COLO668 (cell line): ENCODE results near the gene GSTT2.
"Not testable (repeated sequence)": the region's sequence is repeated elsewhere in the genome, so short reads cannot be mapped to it uniquely, and the experiment has no call there.

ENCODE experiments used
- DNase-seq: peaks from one replicate; lab custom pipeline; 2025; ENCODE audit not compliant: unreplicated experiment; lab: John Stamatoyannopoulos, UW

Gene GSTT2

DNA sequence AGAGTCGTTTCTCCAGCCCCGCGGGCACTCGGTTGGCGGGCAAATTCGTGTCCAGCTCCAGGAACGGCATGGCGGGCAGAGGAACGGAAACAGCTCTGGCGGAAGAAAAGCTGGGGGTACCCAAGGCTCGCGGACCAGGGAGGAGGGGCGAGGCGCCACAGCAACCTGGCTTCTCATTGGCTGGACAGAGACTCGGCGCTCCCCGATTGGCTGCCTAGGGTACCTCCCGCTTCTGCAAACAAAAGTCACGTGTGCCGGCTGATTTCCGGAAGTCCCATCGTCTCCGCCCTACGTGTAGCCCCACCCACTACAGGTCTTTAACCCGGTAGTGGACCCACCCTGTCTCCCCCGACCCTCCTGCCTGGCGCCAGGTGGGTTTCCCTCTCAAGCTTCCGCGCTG is 5.6 kb upstream of the GSTT2 start, which contains the start of gene DDT:
TSS of gene DDT (minus strand) at position 97 of the 400 bp plus-strand sequence. CDS start at position 70, 27 bp downstream.
- not testable (repeated sequence) for DNase-seq

- not testable (repeated sequence) for DNase-seq
Observed at GRCh38 chr22:23974836-23975352, 5.0 kb upstream of the GSTT2 start.

- DNase-seq, result not testable (repeated sequence)
Observed at GRCh38 chr22:23977304-23977703, 2.6 kb upstream of the GSTT2 start.

- not testable (repeated sequence) for DNase-seq
Observed at GRCh38 chr22:23980567-23980966, 633 bp downstream of the GSTT2 start.

GRCh38 chr22:23984430-23984829 is 4.5 kb downstream of the GSTT2 start:
- no peak for DNase-seq

GRCh38 chr22:23986089-23986488 is 6.2 kb downstream of the GSTT2 start:
- not testable (repeated sequence) for DNase-seq

GRCh38 chr22:23986538-23987178 is 6.7 kb downstream of the GSTT2 start:
- not testable (repeated sequence) for DNase-seq

DNA sequence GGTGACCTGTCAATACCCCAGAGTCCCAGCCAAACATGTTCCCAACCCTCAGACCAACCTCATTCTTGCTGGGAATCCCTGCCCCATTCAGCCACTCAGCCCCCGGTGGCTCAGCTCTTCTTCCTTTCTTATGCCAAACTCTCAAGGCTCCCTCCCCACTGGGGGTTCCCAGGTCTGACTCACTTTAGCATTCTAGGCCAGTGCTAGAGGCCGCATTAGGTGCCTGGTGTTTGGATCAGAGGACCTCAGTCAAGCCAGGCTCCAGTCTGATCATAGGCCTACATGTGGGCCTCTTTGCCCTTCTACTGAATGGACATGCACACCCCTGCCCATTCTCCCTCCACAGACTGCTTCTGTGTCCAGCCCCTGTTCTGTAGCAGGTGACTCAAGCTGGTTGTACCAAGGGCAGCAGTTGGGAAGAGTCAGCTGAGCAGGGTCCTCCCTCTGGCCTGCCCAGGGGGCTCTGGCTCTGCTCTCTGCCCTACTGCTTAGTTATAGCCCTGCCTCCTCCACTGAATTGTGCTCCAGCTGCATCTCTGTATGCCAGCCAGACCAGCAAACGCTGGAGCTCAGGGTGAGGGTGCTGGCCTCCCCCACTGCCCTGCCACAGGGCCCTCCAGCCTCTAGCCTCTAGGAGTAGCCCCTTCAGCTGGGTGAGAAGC is 9.8 kb downstream of the GSTT2 start:
- DNase-seq, result not testable (repeated sequence)

- DNase-seq, result not testable (repeated sequence)
Observed at GRCh38 chr22:23993080-23993479, 13.1 kb downstream of the GSTT2 start.

GRCh38 chr22:23993581-23994177 is 13.7 kb downstream of the GSTT2 start:
- DNase-seq, result not testable (repeated sequence)

DNA sequence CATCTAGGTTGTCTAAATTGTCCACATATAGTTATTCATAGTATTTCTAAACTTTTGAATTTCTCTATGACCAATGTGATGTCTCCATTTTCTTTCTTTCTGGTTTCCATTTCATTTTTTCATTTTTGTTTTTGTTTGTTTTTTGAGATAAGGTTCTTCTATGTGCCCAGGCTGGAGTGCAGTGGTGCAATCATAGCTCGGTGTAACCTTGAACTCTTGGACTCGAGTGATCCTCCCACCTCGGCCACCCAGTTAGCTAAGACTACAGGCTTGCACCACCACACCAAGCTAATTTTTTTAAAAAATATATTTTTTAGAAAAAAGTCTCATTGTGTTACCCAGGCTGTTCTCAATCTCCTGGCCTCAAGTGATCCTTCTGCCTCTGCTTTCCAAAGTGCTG is 17.2 kb downstream of the GSTT2 start:
- no peak for DNase-seq

DNA sequence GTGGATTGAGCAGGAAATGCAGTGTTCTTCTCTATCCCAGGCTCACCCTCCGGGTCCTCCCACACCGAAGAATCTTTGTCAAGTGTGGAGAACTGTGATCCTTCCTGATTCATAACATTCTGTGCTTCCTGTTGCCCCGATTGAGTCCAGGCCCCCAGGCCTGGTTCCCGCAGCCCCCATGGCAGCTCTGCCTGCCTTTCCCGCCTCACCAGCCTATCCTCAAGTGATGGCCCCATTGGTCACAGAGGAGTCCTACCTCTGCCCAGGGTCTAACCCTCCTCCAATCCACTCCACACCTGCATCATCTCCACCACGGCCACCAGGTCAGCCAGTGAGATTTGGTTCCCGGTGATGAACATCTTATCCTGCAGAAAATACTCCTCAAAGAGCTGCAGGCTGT is 19.8 kb downstream of the GSTT2 start:
- DNase-seq, result not testable (repeated sequence)

DNA sequence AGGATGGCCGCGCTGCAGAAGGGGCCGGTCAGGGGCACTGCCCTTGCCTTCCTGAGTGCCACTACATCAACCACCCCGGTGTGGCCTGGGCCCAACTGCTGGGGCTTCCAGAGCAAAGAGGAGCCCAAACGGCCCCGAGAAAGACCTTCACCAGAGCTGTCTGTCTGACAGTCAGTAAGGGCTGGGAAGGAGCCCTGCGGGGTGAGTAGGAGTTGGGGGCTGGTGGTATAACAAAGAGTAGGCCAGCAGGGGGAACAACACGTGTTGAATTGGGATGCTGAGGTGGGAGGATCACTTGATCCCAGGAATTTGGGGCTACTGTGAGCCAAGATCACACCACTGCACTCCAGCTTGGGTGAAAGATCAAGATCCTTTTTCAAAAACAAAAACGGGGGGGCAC is 21.4 kb downstream of the GSTT2 start:
- DNase-seq, result no peak

GRCh38 chr22:24002272-24002671 is 22.3 kb downstream of the GSTT2 start:
- DNase-seq, result no peak

DNA sequence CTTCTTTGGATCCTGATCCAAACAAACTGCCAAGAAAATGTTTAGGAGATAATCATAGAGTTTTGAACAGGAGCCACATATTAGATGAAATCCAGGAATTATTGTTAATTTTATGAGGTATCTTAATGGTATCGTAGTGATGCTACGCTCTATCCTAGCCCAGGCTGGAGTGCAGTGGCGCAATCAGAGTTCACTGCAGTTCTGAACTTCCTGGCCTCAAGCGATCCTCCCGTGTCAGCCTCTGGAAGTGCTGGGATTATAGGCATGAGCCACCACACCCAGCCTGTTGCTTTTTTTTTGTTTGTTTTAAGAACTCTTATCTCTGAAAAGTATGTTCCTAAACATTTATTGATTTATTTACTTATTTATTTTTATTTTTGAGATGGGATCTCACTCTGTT is 22.9 kb downstream of the GSTT2 start:
- DNase-seq, result no peak

GRCh38 chr22:24003887-24004286 is 24.0 kb downstream of the GSTT2 start:
- no peak for DNase-seq

DNA sequence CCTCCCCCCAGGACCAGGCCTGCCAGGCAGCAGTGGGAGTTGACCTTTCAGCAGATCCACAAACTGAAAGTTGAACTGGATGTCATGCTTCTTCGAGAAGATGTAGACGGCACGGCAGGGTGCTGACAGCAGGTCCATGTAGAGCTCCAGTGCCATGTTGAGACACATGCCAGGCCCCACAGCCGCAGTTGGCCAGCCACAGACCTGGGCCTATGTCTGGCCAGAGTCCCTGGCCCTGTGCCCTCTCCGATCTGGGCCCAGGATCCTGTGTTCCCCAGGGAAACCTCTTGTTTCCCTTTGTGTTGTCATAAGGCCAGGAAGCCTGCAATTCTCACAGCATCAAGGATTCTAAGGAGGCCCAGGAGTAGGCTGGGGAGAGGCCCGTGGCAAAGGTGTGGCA is 25.3 kb downstream of the GSTT2 start, which contains the start of gene GSTT4:
TSS of gene GSTT4 (minus strand) at position 253 of the 400 bp plus-strand sequence. CDS start at position 156, 97 bp downstream.
- DNase-seq, result no peak

- DNase-seq, result no peak
Observed at GRCh38 chr22:24006207-24006913, 26.4 kb downstream of the GSTT2 start.

DNA sequence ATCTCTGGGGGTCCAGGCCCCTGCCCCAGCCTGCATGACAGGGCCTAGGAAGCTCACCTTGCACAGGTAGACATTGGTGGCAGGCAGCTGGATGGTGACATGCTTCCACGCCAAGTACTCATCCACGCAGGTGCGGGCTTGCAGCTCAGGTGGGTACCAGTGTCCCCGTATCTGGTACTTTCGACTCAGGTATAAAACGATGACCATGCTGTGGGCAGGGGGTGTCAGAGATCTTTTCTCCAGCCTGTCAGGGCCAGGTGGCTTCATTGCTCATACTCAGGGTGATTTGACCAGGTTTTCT is 26.9 kb downstream of the GSTT2 start:
- no peak for DNase-seq

- DNase-seq, result no peak
Observed at GRCh38 chr22:24007253-24008021, 27.5 kb downstream of the GSTT2 start.

DNA sequence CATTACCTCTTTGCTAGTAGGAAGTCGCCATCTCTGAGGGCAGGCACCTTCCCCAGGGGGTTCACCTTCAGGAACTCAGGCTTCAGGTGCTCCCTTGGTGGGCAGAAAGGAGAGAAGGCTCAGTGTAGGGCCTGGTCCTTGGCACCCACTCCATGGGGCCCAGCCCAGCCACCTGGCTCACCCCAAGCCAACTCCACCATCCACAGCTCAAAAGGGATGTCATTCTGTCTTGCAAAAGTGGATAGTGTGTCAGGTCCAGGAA is 28.0 kb downstream of the GSTT2 start:
- DNase-seq, result no peak
